H9 (cell line): ENCODE measurements around the gene GRIA4. TPM values are rescaled to one million over a fixed set of nuclear protein-coding genes. Genes with fewer than 3 reads are reported as not detected.

Source experiments
- DNase-seq: peaks from one replicate; pipeline ENCODE4 v3.0.0-alpha.2; 2017
- H2AFZ ChIP-seq: one replicate; pipeline ENCODE4 v1.6.1; 2013; ENCODE audit warnings: mild to moderate bottlenecking, low read length, control low read depth, moderate library complexity
- H2AK5ac ChIP-seq: 2 replicates; pipeline ENCODE4 v1.6.1; 2013; ENCODE audit warnings: low read length, control low read depth, mixed read lengths; ENCODE audit not compliant: insufficient read length
- H2BK120ac ChIP-seq: one replicate; pipeline ENCODE4 v1.6.1; 2013; ENCODE audit warnings: low read depth, mild to moderate bottlenecking, low read length, control low read depth, inconsistent platforms; ENCODE audit not compliant: poor library complexity, severe bottlenecking
- H2BK12ac ChIP-seq: 2 replicates; pipeline ENCODE4 v1.6.1; 2013; ENCODE audit warnings: low read length, control low read depth, mixed read lengths, low read depth; ENCODE audit not compliant: insufficient read length
- H2BK15ac ChIP-seq: 2 replicates; pipeline ENCODE4 v1.6.1; 2013; ENCODE audit warnings: low read depth, low read length, control low read depth
- H2BK20ac ChIP-seq: one replicate; pipeline ENCODE4 v1.6.1; 2013; ENCODE audit warnings: low read depth, mild to moderate bottlenecking, low read length, control low read depth, inconsistent platforms; ENCODE audit not compliant: poor library complexity, severe bottlenecking
- H2BK5ac ChIP-seq: 2 replicates; pipeline ENCODE4 v1.6.1; 2013; ENCODE audit warnings: low read length, control low read depth, mixed read lengths; ENCODE audit not compliant: insufficient read length
- H3K14ac ChIP-seq: 2 replicates; pipeline ENCODE4 v1.6.1; 2013; ENCODE audit warnings: low read length, control low read depth; ENCODE audit not compliant: insufficient read depth
- H3K18ac ChIP-seq: 2 replicates; pipeline ENCODE4 v1.6.1; 2013; ENCODE audit warnings: low read depth, mild to moderate bottlenecking, mixed read lengths, low read length, control low read depth; ENCODE audit not compliant: insufficient read length
- H3K23ac ChIP-seq: 2 replicates; pipeline ENCODE4 v1.6.1; 2013; ENCODE audit warnings: low read length, control low read depth, mixed read lengths, low read depth; ENCODE audit not compliant: insufficient read length
- H3K23me2 ChIP-seq: 2 replicates; pipeline ENCODE4 v1.6.1; 2013; ENCODE audit warnings: low read depth, mild to moderate bottlenecking, mixed read lengths, low read length, control low read depth; ENCODE audit not compliant: insufficient read length, poor library complexity, severe bottlenecking
- H3K27ac ChIP-seq: 2 replicates; pipeline ENCODE4 v1.5.1; 2013; ENCODE audit warnings: low read length, control low read depth, mixed read lengths, low read depth; ENCODE audit not compliant: insufficient read length
- H3K27me3 ChIP-seq: 2 replicates; pipeline ENCODE4 v1.6.1; 2013; ENCODE audit warnings: low read length, control low read depth, inconsistent platforms; ENCODE audit not compliant: insufficient read depth
- H3K4ac ChIP-seq: 2 replicates; pipeline ENCODE4 v1.6.1; 2013; ENCODE audit warnings: low read depth, mild to moderate bottlenecking, control low read depth, inconsistent platforms, low read length, moderate library complexity
- H3K4me1 ChIP-seq: 2 replicates; pipeline ENCODE4 v1.6.1; 2013; ENCODE audit warnings: low read length, control low read depth, inconsistent platforms; ENCODE audit not compliant: insufficient read depth
- H3K4me2 ChIP-seq: 2 replicates; pipeline ENCODE4 v1.6.1; 2013; ENCODE audit warnings: low read length, control low read depth, mixed read lengths; ENCODE audit not compliant: insufficient read length, insufficient read depth
- H3K56ac ChIP-seq: 2 replicates; pipeline ENCODE4 v1.6.1; 2013; ENCODE audit warnings: low read depth, mild to moderate bottlenecking, mixed read lengths, low read length, control low read depth; ENCODE audit not compliant: insufficient read length
- H3K79me1 ChIP-seq: 2 replicates; pipeline ENCODE4 v1.6.1; 2013; ENCODE audit warnings: low read depth, mild to moderate bottlenecking, moderate library complexity, low read length, control low read depth, inconsistent platforms; ENCODE audit not compliant: insufficient read depth, poor library complexity, severe bottlenecking
- H3K79me2 ChIP-seq: 2 replicates; pipeline ENCODE4 v1.6.1; 2013; ENCODE audit warnings: low read length, control low read depth, inconsistent platforms; ENCODE audit not compliant: insufficient read depth
- H3K9ac ChIP-seq: 2 replicates; pipeline ENCODE4 v1.6.1; 2013; ENCODE audit warnings: low read length, control low read depth, mixed read lengths; ENCODE audit not compliant: insufficient read length; ENCODE audit errors: extremely low read depth
- H3K9me3 ChIP-seq: one replicate; pipeline ENCODE4 v1.6.1; 2013; ENCODE audit warnings: low read depth, low read length, inconsistent platforms; ENCODE audit not compliant: control insufficient read depth
- H3T11ph ChIP-seq: one replicate; pipeline ENCODE4 v1.6.1; 2013; ENCODE audit warnings: mild to moderate bottlenecking, low read length, control low read depth, inconsistent platforms
- H4K20me1 ChIP-seq: one replicate; pipeline ENCODE4 v1.6.1; 2013; ENCODE audit not compliant: control insufficient read depth, insufficient read length, insufficient read depth
- H4K5ac ChIP-seq: 2 replicates; pipeline ENCODE4 v1.6.1; 2013; ENCODE audit warnings: low read depth, mild to moderate bottlenecking, mixed read lengths, low read length, control low read depth; ENCODE audit not compliant: insufficient read length
- H4K8ac ChIP-seq: replicated peaks from 2 replicates; pipeline ENCODE4 v1.6.1; 2013; ENCODE audit warnings: low read length, control low read depth, mixed read lengths, low read depth; ENCODE audit not compliant: insufficient read length
- H4K91ac ChIP-seq: 2 replicates; pipeline ENCODE4 v1.6.1; 2013; ENCODE audit warnings: low read depth, mild to moderate bottlenecking, moderate library complexity, mixed read lengths, low read length, control low read depth; ENCODE audit not compliant: insufficient read length
- H3K27ac Mint-ChIP-seq, 3 experiments: 2 replicates in 2 of 3; 3 replicates in 1 of 3; pipeline ENCODE4 v1.8.0; 2020 to 2021; ENCODE audit warnings: mixed read lengths in 3 of 3, mild to moderate bottlenecking in 1 of 3, moderate library complexity in 1 of 3
- H3K27me3 Mint-ChIP-seq: 2 replicates; pipeline ENCODE4 v1.8.0; 2021; ENCODE audit warnings: low read depth, mild to moderate bottlenecking, moderate library complexity, mixed read lengths
- H3K36me3 Mint-ChIP-seq, 3 experiments: 2 replicates in 2 of 3; 3 replicates in 1 of 3; pipeline ENCODE4 v1.8.0; 2020 to 2021; ENCODE audit warnings: low read depth in 3 of 3, mixed read lengths in 3 of 3; ENCODE audit not compliant: insufficient read depth in 1 of 3
- H3K4me1 Mint-ChIP-seq, 2 experiments: 2 replicates each; pipeline ENCODE4 v1.8.0; 2020; ENCODE audit warnings: mixed read lengths in 2 of 2
- H3K4me3 Mint-ChIP-seq, 2 experiments: 2 replicates in 1 of 2; 3 replicates in 1 of 2; pipeline ENCODE4 v1.8.0; 2020 to 2021; ENCODE audit warnings: mild to moderate bottlenecking in 2 of 2, mixed read lengths in 2 of 2, moderate library complexity in 1 of 2
- H3K9me3 Mint-ChIP-seq, 2 experiments: 2 replicates in 1 of 2; 3 replicates in 1 of 2; pipeline ENCODE4 v1.8.0; 2020; ENCODE audit warnings: mild to moderate bottlenecking in 2 of 2, mixed read lengths in 2 of 2, moderate library complexity in 1 of 2
- CTCF ChIP-seq: fragments of 200-600 bp; sonication (generic); conservative IDR thresholded peaks from 3 replicates; pipeline ENCODE4 v1.8.0; 2021; ENCODE audit warnings: antibody characterized with exemption, mild to moderate bottlenecking
- WGBS: extraction: QIAGEN DNeasy Blood & Tissue Kit; methylation state at CpG from one replicate; pipeline ENCODE4 v1.1.7; 2013; ENCODE audit warnings: missing lambda C conversion rate, low lambda C conversion rate, mixed read lengths; ENCODE audit not compliant: insufficient read length; ENCODE audit errors: extremely low coverage; 5-methylcytosine and 5-hydroxymethylcytosine counted together
- total RNA-seq: library from RNA; stranded (reverse); gene quantifications from 2 replicates; pipeline ENCODE4 v1.2.1, GENCODE V29; 2021

GRIA4 gene
- total RNA-seq, 1 experiment from 2014 or later, result 0.83 TPM

- no peak overlapping the region for H3K14ac ChIP-seq
- WGBS, result no CpG with 5 or more reads among the region's 4 CpGs
- no peak overlapping the region for H4K8ac ChIP-seq
- H2BK15ac ChIP-seq, result no peak overlapping the region
- no peak overlapping the region for H2BK20ac ChIP-seq
- no peak overlapping the region for H4K91ac ChIP-seq
- no peaks in the 10 kb centered on the region for H3K79me1 ChIP-seq
- H3K4me1 Mint-ChIP-seq, result no peaks in the 10 kb centered on the region
- H4K20me1 ChIP-seq, result no peaks in the 10 kb centered on the region
- H3K9me3 Mint-ChIP-seq, result no peaks in the 10 kb centered on the region
- no peaks in the 10 kb centered on the region; the same call in 1 of the 2 replicates for H3K27me3 Mint-ChIP-seq
- no peaks in the 10 kb centered on the region for H3K4me1 ChIP-seq
- H3K4ac ChIP-seq, result no peak overlapping the region
- H3K9ac ChIP-seq, result no peak overlapping the region
- no peak overlapping the region for H2BK5ac ChIP-seq
- no peaks in the 10 kb centered on the region for H3K27me3 ChIP-seq
- no peak overlapping the region for H2BK120ac ChIP-seq
- H3K23me2 ChIP-seq, result no peaks in the 10 kb centered on the region
- no peak overlapping the region for H2AK5ac ChIP-seq
- H3K9me3 ChIP-seq, result no peaks in the 10 kb centered on the region
- H2BK12ac ChIP-seq, result no peak overlapping the region
- no peaks in the 10 kb centered on the region for H3K79me2 ChIP-seq
- no peak overlapping the region for H3T11ph ChIP-seq
- no peaks in the 10 kb centered on the region for H3K36me3 Mint-ChIP-seq
- no peak overlapping the region for H3K27ac Mint-ChIP-seq
- no peak overlapping the region for H3K4me2 ChIP-seq
- H3K56ac ChIP-seq, result no peak overlapping the region
- no peak overlapping the region for H4K5ac ChIP-seq
- no peak overlapping the region for H3K23ac ChIP-seq
- DNase-seq, result no peak
- H3K18ac ChIP-seq, result no peak overlapping the region
- no peak overlapping the region for H2AFZ ChIP-seq
- TF ChIP-seq CTCF, result no peak
- H3K4me3 Mint-ChIP-seq, result no peak overlapping the region
- no peak overlapping the region for H3K27ac ChIP-seq
Observed at GRCh38 chr11:105582497-105582896, 27.4 kb upstream of the GRIA4 start.
